Measurements from ENCODE around the gene CNIH1. TPM values are rescaled to one million over a fixed set of nuclear protein-coding genes. Genes with fewer than 3 reads are reported as not detected.

Gene CNIH1
- total RNA-seq, 1 donor = 220 TPM

- H3K4me3 ChIP-seq (ENCODE audit: insufficient read depth, low read length) = peak within 1 kb of the TSS; percentile 86
- TF ChIP-seq, protein P1, sequence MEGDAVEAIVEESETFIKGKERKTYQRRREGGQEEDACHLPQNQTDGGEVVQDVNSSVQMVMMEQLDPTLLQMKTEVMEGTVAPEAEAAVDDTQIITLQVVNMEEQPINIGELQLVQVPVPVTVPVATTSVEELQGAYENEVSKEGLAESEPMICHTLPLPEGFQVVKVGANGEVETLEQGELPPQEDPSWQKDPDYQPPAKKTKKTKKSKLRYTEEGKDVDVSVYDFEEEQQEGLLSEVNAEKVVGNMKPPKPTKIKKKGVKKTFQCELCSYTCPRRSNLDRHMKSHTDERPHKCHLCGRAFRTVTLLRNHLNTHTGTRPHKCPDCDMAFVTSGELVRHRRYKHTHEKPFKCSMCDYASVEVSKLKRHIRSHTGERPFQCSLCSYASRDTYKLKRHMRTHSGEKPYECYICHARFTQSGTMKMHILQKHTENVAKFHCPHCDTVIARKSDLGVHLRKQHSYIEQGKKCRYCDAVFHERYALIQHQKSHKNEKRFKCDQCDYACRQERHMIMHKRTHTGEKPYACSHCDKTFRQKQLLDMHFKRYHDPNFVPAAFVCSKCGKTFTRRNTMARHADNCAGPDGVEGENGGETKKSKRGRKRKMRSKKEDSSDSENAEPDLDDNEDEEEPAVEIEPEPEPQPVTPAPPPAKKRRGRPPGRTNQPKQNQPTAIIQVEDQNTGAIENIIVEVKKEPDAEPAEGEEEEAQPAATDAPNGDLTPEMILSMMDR (IDR thresholded peaks at IDR 0.05; ENCODE audit: extremely low read depth, low read depth, low read length) = no peak
- H4K20me1 ChIP-seq (ENCODE audit: insufficient read depth, low read length) = no peaks in the 10 kb centered on the region
- peak within 1 kb of the TSS; percentile 93 for H3K4me2 ChIP-seq (ENCODE audit: insufficient read depth, low read length)
- peak within 1 kb of the TSS; percentile 97 for H2AFZ ChIP-seq (ENCODE audit: low read length)
- H3K27me3 ChIP-seq (ENCODE audit: insufficient read depth, low read length) = no peaks in the 10 kb centered on the region
- H3K79me2 ChIP-seq (ENCODE audit: insufficient read depth, low read length) = peaks cover 22% of the 10 kb centered on the region
- H3K27ac ChIP-seq (ENCODE audit: low read depth, low read length) = peak within 1 kb of the TSS; percentile 56
- DNase-seq (ENCODE audit: insufficient read length, low spot score, missing footprints) = peak; percentile 100
- H3K9me3 ChIP-seq (ENCODE audit: low read depth, low read length) = no peaks in the 10 kb centered on the region
- peaks cover 19% of the 10 kb centered on the region for H3K4me1 ChIP-seq (ENCODE audit: insufficient read depth, low read length)
- no peaks in the 10 kb centered on the region for H3K36me3 ChIP-seq (ENCODE audit: insufficient read depth, low read length)
These were observed 44.5 kb downstream of the CNIH1 start, which contains the start of gene CDKN3 for GRCh38 chr14:54396493-54397335. CDKN3 (plus strand) TSS chr14:54397007; CDS start chr14:54397069, 62 bp downstream.

- Histone ChIP-seq H3K27me3 (ENCODE audit: insufficient read depth, low read length) (peaks cover 2% of the 10 kb centered on the region), H3K9me3 (ENCODE audit: low read depth, low read length) (no peaks in the 10 kb centered on the region), H3K36me3 (ENCODE audit: insufficient read depth, low read length) (no peaks in the 10 kb centered on the region), H3K4me2 (ENCODE audit: insufficient read depth, low read length) (peak overlapping the region; percentile 84), H3K4me3 (ENCODE audit: insufficient read depth, low read length) (peak overlapping the region; percentile 86), H3K79me2 (ENCODE audit: insufficient read depth, low read length) (peaks cover 22% of the 10 kb centered on the region), H4K20me1 (ENCODE audit: insufficient read depth, low read length) (no peaks in the 10 kb centered on the region), H2AFZ (ENCODE audit: low read length) (peak overlapping the region; percentile 97), H3K4me1 (ENCODE audit: insufficient read depth, low read length) (peaks cover 19% of the 10 kb centered on the region), H3K27ac (ENCODE audit: low read depth, low read length) (peak overlapping the region; percentile 56)
- TF ChIP-seq, protein P1 (IDR thresholded peaks at IDR 0.05; ENCODE audit: extremely low read depth, low read depth, low read length) = no peak
- DNase-seq (ENCODE audit: insufficient read length, low spot score, missing footprints) = no peak
These were observed 45.0 kb downstream of the CNIH1 start for GRCh38 chr14:54396183-54396492.

- DNase-seq (ENCODE audit: insufficient read length, low spot score, missing footprints) = no peak
- Histone ChIP-seq H2AFZ (ENCODE audit: low read length) (no peak overlapping the region), H4K20me1 (ENCODE audit: insufficient read depth, low read length) (no peaks in the 10 kb centered on the region), H3K27me3 (ENCODE audit: insufficient read depth, low read length) (peaks cover 3% of the 10 kb centered on the region), H3K9me3 (ENCODE audit: low read depth, low read length) (no peaks in the 10 kb centered on the region), H3K4me1 (ENCODE audit: insufficient read depth, low read length) (peaks cover 19% of the 10 kb centered on the region), H3K79me2 (ENCODE audit: insufficient read depth, low read length) (peaks cover 22% of the 10 kb centered on the region), H3K4me2 (ENCODE audit: insufficient read depth, low read length) (no peak overlapping the region), H3K36me3 (ENCODE audit: insufficient read depth, low read length) (no peaks in the 10 kb centered on the region), H3K4me3 (ENCODE audit: insufficient read depth, low read length) (no peak overlapping the region), H3K27ac (ENCODE audit: low read depth, low read length) (no peak overlapping the region)
- TF ChIP-seq, protein P1 (IDR thresholded peaks at IDR 0.05; ENCODE audit: extremely low read depth, low read depth, low read length) = no peak
These were observed 45.5 kb downstream of the CNIH1 start for GRCh38 chr14:54395716-54396115.

DNA sequence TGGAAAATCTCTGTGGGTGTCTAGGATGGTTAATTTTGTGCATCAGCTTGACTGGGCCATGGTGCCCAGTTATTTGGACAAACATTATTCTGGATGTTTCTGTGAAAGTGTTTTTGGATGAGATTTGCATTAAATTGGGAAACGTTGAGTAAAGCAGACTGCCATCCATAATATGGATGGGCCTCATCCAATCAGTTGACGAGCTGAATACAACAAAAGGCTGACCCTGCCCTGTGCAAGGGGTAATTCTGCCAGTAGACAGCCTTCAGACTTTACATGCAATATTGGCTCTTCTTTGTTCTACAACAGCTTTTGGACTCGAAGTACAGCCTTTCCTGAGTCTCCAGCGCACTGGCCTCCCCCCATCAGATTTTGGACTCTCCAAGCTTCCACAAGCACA, 45.9 kb downstream of the CNIH1 start:
- Histone ChIP-seq H3K4me3 (ENCODE audit: insufficient read depth, low read length) (no peak overlapping the region), H3K27ac (ENCODE audit: low read depth, low read length) (no peak overlapping the region), H2AFZ (ENCODE audit: low read length) (no peak overlapping the region), H3K79me2 (ENCODE audit: insufficient read depth, low read length) (peaks cover 19% of the 10 kb centered on the region), H3K4me1 (ENCODE audit: insufficient read depth, low read length) (peaks cover 19% of the 10 kb centered on the region), H3K9me3 (ENCODE audit: low read depth, low read length) (no peaks in the 10 kb centered on the region), H3K4me2 (ENCODE audit: insufficient read depth, low read length) (no peak overlapping the region), H4K20me1 (ENCODE audit: insufficient read depth, low read length) (no peaks in the 10 kb centered on the region), H3K27me3 (ENCODE audit: insufficient read depth, low read length) (peaks cover 3% of the 10 kb centered on the region), H3K36me3 (ENCODE audit: insufficient read depth, low read length) (no peaks in the 10 kb centered on the region)
- TF ChIP-seq, protein P1 (IDR thresholded peaks at IDR 0.05; ENCODE audit: extremely low read depth, low read depth, low read length) = no peak
- no peak for DNase-seq (ENCODE audit: insufficient read length, low spot score, missing footprints)
